HG03159 (cell line): ENCODE results near the gene TERC.

Experiments used
- ATAC-seq: cut with Tn5 transposase; IDR thresholded peaks from one replicate; pipeline ENCODE4 v1.9.1; 2021; ENCODE audit warnings: mild to moderate bottlenecking, moderate library complexity; ENCODE audit not compliant: unreplicated experiment

Gene TERC

DNA sequence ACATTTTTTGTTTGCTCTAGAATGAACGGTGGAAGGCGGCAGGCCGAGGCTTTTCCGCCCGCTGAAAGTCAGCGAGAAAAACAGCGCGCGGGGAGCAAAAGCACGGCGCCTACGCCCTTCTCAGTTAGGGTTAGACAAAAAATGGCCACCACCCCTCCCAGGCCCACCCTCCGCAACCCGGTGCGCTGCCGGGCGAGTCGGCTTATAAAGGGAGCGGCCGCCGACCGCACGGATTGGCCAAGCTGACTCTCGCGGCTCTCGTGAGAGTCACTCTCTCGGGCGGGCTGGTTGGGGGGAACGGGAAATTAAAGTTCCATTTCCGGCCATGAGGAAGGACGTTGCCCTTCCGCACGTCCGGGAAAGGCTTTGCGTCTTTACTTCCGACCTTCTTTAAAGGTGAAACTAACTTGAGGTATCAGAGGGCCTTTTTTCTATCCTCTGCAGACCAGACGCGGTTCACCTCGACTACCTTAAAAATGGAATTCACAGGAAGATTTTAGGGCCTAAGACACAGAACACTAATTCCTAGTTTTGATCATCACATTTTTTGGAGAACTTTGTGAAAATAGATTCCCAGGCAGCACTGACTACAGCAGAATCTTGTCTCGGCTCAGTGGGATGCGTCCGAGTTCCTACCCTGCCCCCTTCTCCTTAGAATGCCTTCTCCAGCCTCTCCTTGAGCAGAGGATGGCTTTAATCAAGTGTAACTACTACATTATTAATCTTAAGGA lies at the start of gene TERC:
TSS of gene TERC (minus strand) at position 179 of the 731 bp plus-strand sequence.
- peak; percentile 77 for ATAC-seq

DNA sequence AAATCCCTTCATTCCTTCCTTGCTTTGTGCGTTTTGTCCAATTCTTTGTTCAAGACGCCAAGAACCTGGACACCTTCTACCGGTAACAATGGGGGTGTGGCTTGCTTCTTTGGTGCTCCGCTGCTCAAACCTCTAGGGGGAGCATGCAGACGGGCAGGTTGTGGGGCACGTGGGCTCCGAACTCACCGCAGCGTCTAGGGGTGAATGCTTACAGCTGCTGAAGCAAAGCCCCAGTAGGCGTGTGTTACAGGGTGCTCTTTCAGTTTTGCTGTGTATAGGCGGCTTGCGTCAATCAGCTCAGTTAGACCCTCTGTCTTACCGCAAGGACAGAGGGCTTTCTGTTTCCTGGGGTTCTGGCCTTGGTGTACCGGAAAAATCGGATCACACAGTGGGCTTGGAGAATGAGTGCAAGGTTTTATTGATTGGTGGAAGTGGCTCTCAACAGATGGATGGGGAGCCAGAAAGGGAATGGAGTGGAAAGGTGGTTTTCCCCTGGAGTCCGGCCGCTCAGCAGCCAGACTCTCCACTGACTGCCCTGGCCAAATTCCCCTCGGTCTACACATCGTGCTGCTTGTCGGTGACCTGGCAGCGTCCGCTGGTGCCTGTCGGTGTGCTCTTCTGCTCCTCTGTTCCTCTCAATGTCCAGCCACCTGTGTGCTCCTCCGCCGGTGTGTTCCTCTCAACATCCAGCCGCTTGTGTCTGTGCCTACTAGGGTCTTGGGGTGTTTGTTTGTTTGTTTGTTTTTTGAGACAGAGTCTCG lies 49.1 kb upstream of the TERC start:
- ATAC-seq, result peak; percentile 91

DNA sequence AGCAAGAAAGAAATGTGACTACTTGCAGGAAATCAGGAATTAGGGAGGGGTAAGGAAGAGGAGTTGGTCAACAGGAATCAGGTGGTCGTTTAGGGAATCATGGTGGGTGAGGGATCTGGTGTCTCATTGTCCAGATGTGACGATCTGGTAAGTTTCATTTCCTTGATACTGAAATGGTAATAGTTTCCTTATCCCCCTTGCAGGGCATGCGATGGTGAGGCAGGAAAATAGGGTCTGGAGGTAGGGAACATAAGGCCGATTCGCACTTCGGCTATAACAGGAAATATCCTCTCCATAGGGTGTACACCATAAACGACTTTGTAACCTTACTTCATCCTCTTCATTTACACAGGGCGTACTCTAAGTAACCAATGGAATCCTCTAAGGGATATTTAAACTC lies 48.4 kb upstream of the TERC start:
- ATAC-seq, result no peak

DNA sequence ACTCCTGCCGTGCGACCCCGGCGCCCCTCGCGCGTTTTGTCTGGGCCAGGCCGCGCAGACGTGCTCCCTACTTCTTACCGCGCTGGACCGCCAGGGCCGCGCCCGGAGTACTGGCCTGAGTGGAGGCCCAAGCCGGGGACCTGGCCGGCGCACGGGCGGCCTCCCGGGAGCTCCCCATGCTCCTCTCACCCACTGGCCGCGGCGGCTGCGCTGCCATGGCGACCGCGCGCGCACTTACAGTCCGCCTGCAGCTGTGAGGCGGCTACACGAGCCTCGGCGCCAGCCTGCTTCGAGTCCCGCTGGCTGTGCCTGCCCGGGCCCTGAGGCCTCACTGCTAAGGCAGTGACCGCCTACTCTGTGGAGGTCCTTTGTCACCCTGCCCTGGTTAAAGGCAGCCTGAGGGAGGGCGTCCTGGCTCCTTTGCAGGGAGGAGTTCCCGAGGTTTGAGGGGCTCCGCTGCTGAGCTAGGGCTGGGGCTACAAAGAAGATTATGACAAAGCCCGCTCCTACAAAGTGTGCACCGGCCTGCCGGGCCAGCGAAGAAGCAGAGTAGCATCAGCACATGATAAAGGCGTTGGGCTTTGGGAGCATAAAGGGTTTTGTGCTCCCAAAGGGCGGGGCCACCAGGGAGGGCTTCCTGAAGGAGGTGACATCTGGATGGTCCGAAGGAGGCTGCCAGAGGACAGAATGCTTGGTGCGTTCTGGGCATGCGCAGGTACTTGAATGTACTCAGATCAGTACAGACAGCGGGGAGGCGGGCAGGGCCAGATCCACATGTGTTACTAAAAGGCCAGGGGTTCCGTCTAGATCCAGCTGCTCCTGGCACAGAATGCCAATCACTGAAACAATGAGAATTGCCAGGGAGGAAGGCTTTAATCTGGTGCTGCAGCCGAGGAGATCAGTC lies 47.7 kb upstream of the TERC start, which contains the start of the genes LRRC34 and LRRIQ4:
TSS of gene LRRC34 (minus strand) at position 573 of the 904 bp plus-strand sequence. CDS start at position 217, 356 bp downstream.
TSS of gene LRRIQ4 (plus strand) at position 539 of the 904 bp plus-strand sequence. CDS start 9,052 bp downstream, outside the sequence.
- peak; percentile 68 for ATAC-seq

DNA sequence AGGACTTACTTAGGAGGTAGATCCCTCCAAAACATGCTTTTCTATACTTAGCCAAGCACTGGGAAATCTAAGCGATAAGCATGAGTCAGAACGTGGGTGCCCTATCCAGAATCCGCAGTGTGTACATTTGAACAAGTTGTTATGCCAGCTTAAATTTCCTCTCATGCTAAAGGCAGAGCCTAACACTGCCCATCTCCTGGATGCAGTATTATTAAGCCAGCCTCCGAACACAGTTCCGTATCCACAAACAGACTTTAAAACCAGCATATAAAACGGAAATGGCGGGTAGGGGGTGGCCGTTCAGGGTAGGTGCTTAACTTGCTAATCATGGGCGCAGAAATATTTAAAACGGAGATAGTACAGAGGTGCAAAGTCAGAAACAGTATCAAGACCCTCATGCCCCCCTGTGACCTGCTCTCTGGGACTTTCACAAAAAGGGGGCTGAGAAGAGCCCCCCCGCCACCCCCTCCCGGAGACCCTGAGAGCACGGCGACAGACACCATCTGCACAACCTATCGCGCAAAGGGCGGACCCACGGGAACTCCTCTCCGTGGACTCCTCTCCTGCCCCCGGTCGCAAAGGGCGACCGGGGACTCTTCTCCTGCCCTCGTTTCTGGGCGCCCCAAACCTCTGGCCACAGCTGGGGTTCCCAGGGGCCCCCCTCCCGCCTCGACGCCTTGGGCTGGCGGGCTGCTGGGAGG lies 46.9 kb upstream of the TERC start:
- ATAC-seq, result peak; percentile 3

DNA sequence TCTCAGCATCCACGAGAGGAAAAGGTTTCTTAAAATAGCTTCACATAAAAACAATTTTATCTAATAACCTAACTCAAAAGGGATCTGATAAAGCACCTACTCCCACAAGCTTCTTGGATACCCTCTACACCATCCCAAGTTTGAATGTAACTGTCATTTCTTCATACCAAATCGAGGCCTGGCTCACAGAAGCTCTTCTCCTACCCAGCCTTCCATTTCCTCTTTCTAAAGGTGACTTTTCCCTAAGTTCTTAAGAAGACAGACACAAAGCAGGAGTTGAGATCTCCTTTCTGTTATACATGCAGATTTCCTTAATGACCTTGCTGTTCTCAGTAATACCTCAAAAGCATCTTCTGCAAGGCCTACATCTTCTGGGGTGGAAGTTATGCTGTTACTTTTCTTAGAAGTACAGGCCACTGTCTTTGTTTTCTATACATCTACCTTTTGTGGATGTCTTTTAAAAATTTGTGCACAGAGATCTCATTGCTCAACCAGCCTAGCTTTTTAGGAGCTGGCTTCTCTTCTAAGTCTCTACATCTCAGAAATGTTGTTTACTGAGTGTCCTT lies 44.5 kb upstream of the TERC start:
- ATAC-seq, result no peak

DNA sequence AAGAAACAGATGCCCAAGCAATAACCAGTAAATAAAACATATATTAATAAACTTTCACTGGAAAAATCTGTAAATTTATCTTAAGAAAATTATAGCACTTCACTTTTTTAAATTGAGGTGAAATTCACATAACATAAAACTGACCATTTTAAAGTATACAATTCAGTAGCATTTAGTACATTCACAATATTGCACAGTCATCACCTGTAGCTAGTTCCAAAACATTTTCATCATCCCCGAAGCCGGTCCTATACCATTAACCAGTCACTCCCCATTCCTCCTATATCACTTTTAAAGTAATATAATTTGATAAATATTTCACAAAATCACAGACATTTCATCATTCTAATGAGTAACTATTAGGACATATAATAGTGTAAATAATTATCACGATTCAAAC lies 39.8 kb upstream of the TERC start:
- no peak for ATAC-seq

DNA sequence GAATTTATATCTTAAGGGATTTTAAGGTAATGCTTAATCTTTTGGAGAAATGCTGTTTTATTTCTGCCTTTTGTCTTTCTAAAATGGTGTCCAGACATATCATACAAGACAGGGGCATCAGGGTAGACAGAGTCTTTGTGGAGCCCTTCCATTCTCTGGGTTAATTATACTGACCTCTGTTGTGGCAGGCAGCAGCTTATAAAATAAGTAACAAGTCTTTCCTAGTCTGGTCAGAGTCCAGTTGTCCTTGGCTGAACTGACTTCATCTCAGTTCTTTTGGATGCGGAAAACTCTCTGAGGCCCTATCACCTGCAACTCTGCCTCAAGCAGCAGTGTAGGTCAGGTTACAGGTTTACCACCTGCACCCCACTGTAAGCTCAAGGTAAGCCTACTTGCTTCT lies 27.5 kb upstream of the TERC start:
- ATAC-seq, result no peak

DNA sequence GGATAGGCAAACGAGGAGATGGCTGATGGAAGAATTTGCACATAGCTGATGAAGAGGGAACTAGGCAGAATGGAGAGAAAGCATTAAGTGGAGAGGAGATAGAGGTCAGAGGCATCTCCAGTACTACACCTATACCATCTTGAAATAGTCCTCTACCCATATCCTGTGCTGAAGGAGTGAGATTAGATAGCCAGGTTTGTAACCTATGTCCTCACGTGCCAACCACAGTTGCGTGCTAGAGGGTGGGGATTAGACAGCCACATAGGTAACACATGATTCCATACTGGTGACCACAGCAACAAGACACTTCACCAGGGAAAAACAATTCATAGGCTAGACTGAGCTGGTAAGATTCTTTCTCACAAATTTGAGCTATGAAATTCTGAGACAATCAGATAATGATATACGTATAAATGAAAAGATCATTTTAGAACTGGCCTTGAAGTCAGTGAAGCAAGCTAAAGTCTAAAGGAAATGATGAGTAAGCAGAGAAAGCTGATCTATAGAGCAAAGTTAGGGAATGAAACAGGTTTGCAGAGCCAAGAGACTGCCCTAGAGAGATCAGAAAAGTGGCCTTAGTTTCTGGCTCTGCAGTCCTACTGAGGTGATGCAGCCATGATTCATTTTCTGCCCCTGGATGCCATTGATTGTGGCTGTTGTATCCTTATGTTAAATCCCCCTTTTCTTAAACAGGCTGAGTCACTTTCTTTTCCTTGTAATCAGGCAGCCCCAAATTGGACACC lies 26.0 kb upstream of the TERC start:
- no peak for ATAC-seq

DNA sequence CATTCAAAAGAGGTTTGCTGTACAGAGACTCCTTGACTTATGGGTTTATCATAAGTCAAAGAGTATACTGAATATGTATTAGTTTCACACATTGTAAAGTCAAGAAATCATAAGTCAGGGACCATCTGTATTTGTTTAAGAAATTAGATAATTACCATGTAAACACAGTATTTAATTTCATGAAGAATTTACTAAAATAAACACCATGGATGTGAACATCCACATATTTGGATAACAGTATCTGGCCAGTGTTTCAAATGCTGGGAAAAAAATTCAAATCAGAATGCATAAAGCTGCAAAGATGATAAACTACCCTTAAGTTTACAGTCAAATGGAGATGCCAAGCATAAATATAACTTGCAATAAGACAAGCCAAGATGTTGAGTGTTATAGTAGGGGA lies 25.4 kb upstream of the TERC start:
- no peak for ATAC-seq

DNA sequence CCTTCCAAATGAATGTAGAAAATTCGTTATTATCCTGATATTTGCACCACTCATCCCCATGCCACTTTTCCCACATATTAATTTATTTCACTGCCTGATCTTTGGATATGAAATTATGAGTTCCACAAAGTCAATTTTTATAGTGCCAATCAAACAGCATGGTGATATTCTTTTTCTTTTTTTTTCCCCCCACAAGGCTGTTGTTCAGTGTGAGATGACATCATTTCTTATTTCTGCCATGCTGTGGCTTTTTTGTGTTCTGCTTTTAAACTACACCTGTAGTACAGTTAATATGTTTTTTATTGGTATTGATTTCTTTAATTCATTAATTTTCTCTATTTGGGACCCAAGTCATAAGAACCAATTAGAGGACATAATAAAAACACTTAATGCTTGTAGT lies 22.9 kb upstream of the TERC start:
- ATAC-seq, result no peak

DNA sequence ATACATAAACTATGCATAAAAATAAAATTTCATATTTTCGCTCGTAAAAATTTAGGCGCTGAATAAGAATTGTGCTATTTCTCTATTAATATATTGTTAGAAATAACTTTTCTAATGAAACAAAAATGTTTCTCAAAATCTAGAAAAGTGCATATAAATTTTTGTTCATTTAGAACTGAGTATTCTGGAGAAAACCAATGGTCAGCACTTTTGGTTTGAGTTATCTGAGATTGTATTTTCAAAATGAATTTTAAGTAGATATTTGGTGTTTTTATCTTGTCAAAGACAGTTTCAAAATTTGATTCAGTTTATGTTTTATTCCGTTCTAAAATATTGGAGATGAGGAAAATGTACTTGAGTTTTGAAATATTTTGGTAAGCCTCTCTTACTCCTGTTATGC lies 22.3 kb upstream of the TERC start:
- no peak for ATAC-seq

DNA sequence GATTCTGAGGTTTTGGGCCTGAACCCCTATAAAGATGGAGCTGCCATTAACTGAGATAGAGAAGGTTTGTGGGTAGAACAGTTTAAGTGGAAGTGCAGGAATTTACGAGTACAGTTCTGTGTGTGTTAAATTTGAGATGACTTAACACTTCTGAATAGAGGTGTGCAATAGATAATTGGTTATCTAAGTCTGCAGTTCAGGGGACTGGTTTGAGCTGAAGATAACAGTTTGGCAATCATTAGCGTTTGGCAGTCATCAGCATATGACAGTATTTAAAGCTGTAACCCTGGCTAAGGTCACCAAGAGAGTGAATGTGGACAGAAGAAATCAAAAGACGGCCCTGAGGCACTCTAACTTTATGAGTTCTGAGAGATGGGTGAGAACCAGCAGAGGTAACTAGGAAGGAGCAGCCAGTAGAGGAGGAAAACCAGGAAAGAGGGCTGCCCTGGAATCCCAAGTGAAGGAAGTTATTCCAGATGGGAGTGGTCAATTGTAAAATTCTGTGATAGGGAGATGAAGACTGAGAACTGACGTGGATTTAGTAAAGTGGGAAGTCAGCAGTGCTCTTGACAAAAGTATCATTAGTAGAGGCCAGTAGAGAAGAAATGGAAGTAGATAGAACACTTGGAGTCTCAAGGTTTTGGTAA lies 16.5 kb upstream of the TERC start:
- no peak for ATAC-seq

DNA sequence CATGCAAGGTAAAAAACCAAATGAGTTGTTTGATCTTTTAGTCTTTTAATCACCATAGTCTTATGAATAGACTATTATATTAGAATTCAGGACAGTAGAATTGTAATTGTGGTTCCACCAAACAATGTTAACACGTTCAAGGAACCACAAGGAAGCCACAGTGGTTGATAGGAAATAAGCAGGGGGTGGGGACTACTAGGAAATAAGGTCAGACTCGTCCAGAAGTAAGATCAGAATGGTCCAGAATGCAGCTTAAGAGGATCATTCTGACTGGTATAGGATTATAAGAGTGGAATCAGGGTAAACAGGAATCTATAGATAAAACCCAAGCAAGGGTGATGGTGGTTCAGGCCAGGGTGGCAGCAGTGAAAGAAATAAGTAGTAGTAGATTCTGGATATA lies 15.9 kb upstream of the TERC start:
- ATAC-seq, result no peak

DNA sequence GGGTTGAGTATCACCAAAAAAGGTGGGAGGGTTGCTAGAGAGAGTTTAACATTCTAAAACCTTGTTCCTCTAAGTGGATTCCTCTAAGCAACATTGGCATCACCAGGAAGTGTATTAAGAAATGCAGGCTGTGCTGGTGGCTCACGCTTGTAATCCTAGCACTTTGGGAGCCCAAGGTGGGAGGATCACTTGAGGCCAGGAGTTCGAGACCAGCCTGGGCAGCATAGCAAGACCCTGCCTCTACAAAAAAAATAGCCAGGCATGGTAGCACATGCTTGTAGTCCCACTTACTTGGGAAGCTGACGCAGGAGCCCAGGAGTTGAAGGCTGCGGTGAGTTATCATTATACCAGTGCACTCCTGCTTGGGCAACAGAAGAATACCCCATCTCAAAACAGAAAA lies 13.0 kb upstream of the TERC start:
- ATAC-seq, result no peak

DNA sequence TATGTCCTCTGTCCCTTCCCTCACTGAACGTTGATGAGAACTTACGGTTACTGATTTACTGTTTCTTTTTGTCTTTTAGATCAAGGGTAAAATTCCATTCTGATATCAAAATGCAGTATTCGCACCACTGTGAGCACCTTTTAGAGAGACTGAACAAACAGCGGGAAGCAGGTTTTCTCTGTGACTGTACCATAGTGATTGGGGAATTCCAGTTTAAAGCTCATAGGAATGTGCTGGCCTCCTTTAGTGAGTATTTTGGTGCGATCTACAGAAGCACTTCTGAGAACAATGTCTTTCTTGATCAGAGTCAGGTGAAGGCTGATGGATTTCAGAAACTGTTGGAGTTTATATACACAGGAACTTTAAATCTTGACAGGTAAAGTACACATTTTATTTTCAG lies 9.3 kb upstream of the TERC start:
- no peak for ATAC-seq

DNA sequence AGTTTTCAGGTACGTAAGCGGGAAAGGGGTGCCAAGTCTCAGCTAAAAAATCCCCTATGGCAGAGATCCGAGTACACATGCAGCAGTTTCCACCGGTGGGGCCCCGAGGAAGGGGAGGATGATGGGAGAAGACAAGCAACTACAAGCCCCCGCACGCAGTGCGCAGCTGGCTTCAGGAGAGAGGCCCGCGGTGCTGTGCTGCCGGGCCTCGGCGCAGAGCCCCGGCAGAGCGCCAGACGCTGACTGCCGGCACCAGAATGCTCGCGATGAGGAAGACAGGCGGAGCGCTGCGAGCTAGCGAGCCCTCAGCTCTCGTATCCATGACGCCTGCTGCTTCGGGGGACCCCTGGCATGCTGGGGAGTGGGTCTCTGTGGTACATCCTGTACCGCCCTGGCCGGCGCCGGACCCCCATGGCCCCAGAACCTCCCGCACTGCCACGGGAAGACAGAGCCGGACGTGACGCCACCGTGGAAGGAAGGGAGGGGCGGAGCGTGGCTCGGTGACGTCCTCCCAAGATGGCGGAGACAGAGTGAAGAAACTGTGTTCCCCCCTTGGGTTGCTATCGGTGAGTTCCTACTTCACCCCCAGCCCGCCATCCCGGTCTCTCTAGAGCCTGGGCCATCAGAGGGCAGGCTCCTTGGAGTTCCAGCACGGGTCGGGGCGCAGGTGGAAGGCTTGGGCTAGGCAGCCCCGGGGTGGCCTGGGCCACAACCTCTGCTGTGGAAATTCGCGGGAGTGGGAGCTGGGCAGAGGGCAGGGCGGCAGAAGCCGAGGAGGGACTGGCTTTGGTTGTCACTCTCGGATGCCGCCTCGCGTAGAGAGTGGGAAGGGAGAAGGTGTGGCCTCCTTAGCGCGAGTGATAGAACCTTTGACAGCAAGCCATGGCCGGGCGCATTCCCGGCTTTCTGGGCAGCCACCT lies 8.3 kb upstream of the TERC start, which contains the start of gene MYNN:
TSS of gene MYNN (plus strand) at position 500 of the 920 bp plus-strand sequence. CDS start 900 bp downstream, outside the sequence.
- peak; percentile 87 for ATAC-seq
